Breast epithelium (tissue), 4 donors: ENCODE data around the gene DDX54. TPM values are rescaled to one million over a fixed set of nuclear protein-coding genes. Genes with fewer than 3 reads are reported as not detected.

Experiments used
- DNase-seq, 2 donors: peaks; one replicate each; pipeline ENCODE4 v3.0.0-alpha.2; 2019; ENCODE audit warnings: low spot score in 2 of 2
- H3K27ac ChIP-seq, 2 donors: fragments of 200-600 bp; sonication (generic) in 1 of 2; one replicate each; pipeline ENCODE4 v1.5.1; 2016 to 2019; ENCODE audit warnings: mild to moderate bottlenecking in 1 of 2
- H3K27me3 ChIP-seq, 2 donors: fragments of 200-600 bp; sonication (generic) in 1 of 2; one replicate each; pipeline versions ENCODE4 v1.5.1 to v1.6.0; 2017 to 2019; ENCODE audit warnings: control low read depth in 1 of 2, mild to moderate bottlenecking in 1 of 2
- H3K36me3 ChIP-seq: fragments of 200-600 bp; one replicate; pipeline ENCODE4 v1.5.1; 2019
- H3K4me1 ChIP-seq, 2 donors: fragments of 200-600 bp; sonication (generic); one replicate each; pipeline ENCODE4 v1.5.1; 2016 to 2019; ENCODE audit warnings: control low read depth in 1 of 2
- H3K4me3 ChIP-seq, 3 donors: fragments of 200-600 bp; sonication (generic); 1 replicate in 2 of 3; 2 replicates in 1 of 3; pipeline ENCODE4 v1.5.1; 2016 to 2019; ENCODE audit warnings: mild to moderate bottlenecking in 3 of 3, moderate library complexity in 2 of 3
- H3K9me3 ChIP-seq, 2 donors: fragments of 200-600 bp; sonication (generic) in 1 of 2; one replicate each; pipeline ENCODE4 v1.5.1; 2016 to 2019; ENCODE audit warnings: control low read depth in 1 of 2
- POLR2A ChIP-seq: fragments of 450-650 bp; IDR thresholded peaks from one replicate; pipeline ENCODE4 v1.6.1; 2016; ENCODE audit warnings: antibody characterized with exemption, mild to moderate bottlenecking, moderate library complexity
- POLR2AphosphoS5 ChIP-seq, 3 donors: sonication (generic); formaldehyde crosslinking; IDR thresholded peaks; one replicate each; pipeline ENCODE4 v1.6.1; 2017; ENCODE audit warnings: antibody characterized with exemption in 3 of 3
- intact Hi-C: fragments of 100-400 bp; cut with DNase I; formaldehyde crosslinking; loops from one replicate; pipeline ENCODE4 v1.15.1; 2023; ENCODE audit warnings: low total_unique reads
- total RNA-seq, 3 donors: library from RNA; depleted of rRNA; stranded (reverse); fragments of >200 nt; gene quantifications; one replicate each; pipeline ENCODE4 v1.1.0, GENCODE V29; 2016
- TF ChIP-seq, protein P1 (sequence below), 3 donors: fragments of 450-650 bp; IDR thresholded peaks; one replicate each; pipeline ENCODE4 v1.5.1; 2016 to 2017; ENCODE audit warnings: antibody characterized with exemption in 3 of 3, mild to moderate bottlenecking in 3 of 3, moderate library complexity in 3 of 3

DDX54 gene
- total RNA-seq, 3 donors from 2014 or later: 51.5 to 62.1 (median 60.3) TPM

- Histone ChIP-seq H3K9me3 (no peaks in the 10 kb centered on the region), H3K4me1 (peaks cover 0 to 15% of the 10 kb centered on the region in 2 donors), H3K27ac (peak overlapping the region; percentile 96), H3K4me3 (peak overlapping the region; percentile 86 to 98 (median 95)), H3K36me3 (no peaks in the 10 kb centered on the region), H3K27me3 (no peaks in the 10 kb centered on the region)
- TF ChIP-seq POLR2A (no peak), POLR2AphosphoS5 (IDR thresholded peaks at IDR 0.05) (no peak)
- TF ChIP-seq, protein P1, sequence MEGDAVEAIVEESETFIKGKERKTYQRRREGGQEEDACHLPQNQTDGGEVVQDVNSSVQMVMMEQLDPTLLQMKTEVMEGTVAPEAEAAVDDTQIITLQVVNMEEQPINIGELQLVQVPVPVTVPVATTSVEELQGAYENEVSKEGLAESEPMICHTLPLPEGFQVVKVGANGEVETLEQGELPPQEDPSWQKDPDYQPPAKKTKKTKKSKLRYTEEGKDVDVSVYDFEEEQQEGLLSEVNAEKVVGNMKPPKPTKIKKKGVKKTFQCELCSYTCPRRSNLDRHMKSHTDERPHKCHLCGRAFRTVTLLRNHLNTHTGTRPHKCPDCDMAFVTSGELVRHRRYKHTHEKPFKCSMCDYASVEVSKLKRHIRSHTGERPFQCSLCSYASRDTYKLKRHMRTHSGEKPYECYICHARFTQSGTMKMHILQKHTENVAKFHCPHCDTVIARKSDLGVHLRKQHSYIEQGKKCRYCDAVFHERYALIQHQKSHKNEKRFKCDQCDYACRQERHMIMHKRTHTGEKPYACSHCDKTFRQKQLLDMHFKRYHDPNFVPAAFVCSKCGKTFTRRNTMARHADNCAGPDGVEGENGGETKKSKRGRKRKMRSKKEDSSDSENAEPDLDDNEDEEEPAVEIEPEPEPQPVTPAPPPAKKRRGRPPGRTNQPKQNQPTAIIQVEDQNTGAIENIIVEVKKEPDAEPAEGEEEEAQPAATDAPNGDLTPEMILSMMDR (IDR thresholded peaks at IDR 0.05): no peak
- intact Hi-C loops: loop anchor here (5.0 to 10.0 kb wide), 2 partner anchors 730 to 1377 kb away; partner anchors contain the start of gene MAPKAPK5
- no peak for DNase-seq
Observed at GRCh38 chr12:113221997-113222729, 36.9 kb upstream of the DDX54 start.

GRCh38 chr12:113221181-113221996, 36.1 kb upstream of the DDX54 start, which contains the start of gene TPCN1:
Gene TPCN1, plus strand, starts transcription at chr12:113221464. Its CDS starts 5,389 bp downstream, at chr12:113226853.
- peaks cover 0 to 15% of the 10 kb centered on the region in 2 donors for H3K4me1 ChIP-seq
- H3K36me3 ChIP-seq: no peaks in the 10 kb centered on the region
- intact Hi-C loops: loop anchor here (5.0 to 10.0 kb wide), 2 partner anchors 731 to 1377 kb away; partner anchors contain the start of gene MAPKAPK5
- peak within 1 kb of the TSS; percentile 96 for H3K27ac ChIP-seq
- peak within 1 kb of the TSS; percentile 86 to 98 (median 95) for H3K4me3 ChIP-seq
- H3K9me3 ChIP-seq: no peaks in the 10 kb centered on the region
- no peaks in the 10 kb centered on the region for H3K27me3 ChIP-seq
- TF ChIP-seq, protein P1 (IDR thresholded peaks at IDR 0.05): peak; percentile 12 to 30 (median 13)
- TF ChIP-seq POLR2A (peak; percentile 84), POLR2AphosphoS5 (IDR thresholded peaks at IDR 0.05) (peak; percentile 52 to 90 (median 87))
- DNase-seq: peak; percentile 99 to 100

DNA sequence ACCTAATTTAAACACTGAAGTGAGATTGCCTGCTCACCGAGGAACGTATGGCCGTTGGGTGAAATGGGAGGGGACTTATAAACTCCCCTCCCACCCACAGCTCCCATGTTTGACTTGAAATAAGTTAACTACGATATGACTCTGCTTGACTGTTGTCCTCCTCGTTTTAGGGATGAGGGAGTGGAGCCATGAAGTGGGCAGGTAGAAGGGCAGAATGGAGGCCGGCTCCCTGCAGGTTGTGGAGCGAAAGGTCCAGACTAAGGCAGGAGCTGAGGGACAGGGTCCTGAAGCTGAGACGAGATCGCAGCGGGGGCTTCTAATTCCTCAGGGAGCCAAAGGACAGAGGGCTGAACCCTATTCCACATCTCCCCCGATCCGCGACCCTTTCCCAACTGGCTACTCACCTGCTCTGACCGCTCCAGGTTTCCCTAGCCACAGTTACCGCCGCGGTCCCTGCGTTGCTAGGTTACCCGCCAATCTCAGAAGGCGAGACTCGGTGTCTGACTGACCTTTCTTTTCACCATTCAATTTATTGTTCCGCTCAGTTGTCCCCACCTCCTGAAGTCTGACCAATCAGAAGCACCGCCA, 35.4 kb upstream of the DDX54 start:
- Histone ChIP-seq H3K27ac (peak overlapping the region; percentile 89 to 96), H3K9me3 (no peaks in the 10 kb centered on the region), H3K36me3 (no peaks in the 10 kb centered on the region), H3K4me3 (peak overlapping the region; percentile 51 to 98 (median 69)), H3K27me3 (no peaks in the 10 kb centered on the region), H3K4me1 (peaks cover 0 to 15% of the 10 kb centered on the region in 2 donors)
- no peak for DNase-seq
- TF ChIP-seq, protein P1 (IDR thresholded peaks at IDR 0.05): no peak
- TF ChIP-seq POLR2AphosphoS5 (IDR thresholded peaks at IDR 0.05): peak in 2 of 3 donors; percentile 27 to 35
- intact Hi-C loops: loop anchor here (5.0 to 10.0 kb wide), 2 partner anchors 732 to 1376 kb away; partner anchors contain the start of gene MAPKAPK5

GRCh38 chr12:113216027-113216426, 30.7 kb upstream of the DDX54 start:
- Histone ChIP-seq H3K4me3 (no peak overlapping the region), H3K4me1 (no peaks in the 10 kb centered on the region), H3K9me3 (no peaks in the 10 kb centered on the region), H3K27me3 (no peaks in the 10 kb centered on the region), H3K36me3 (no peaks in the 10 kb centered on the region), H3K27ac (peak overlapping the region in 1 of 2 donors; percentile 45)
- intact Hi-C loops: no loop called here
- TF ChIP-seq POLR2AphosphoS5 (IDR thresholded peaks at IDR 0.05) (no peak), POLR2A (no peak)
- TF ChIP-seq, protein P1 (IDR thresholded peaks at IDR 0.05): no peak
- DNase-seq: no peak
